ENCODE data around the gene TJP1.

DNA sequence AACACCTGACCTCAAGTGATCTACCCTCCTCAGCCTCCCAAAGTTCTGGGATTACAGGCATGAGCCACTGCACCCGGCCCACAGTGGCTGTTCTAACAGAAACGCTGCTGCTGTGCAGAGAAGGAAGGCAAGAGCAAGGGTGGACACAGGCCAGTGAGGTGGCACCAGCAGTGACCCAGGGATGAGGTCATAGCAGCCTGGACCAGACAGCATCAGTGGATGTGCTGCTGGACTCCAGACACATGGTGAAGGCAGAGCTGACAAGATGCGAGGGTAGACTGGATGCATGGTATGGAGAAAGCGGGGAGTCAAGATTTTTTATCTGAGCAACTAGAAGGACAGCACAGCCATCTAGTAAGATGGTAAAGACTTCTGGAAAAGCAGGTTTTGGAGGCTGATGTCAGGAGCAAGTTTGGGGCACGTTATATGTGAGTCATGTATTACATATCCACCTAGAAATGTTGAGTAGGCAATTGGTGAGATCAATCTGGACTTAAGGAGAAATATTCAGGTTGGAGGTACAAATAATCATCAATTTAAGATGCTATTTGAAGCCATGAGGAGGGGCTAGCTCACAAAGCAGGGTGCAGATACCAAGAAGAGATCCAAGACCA, 22.1 kb upstream of the TJP1 start:
- TF ChIP-seq, protein P1, sequence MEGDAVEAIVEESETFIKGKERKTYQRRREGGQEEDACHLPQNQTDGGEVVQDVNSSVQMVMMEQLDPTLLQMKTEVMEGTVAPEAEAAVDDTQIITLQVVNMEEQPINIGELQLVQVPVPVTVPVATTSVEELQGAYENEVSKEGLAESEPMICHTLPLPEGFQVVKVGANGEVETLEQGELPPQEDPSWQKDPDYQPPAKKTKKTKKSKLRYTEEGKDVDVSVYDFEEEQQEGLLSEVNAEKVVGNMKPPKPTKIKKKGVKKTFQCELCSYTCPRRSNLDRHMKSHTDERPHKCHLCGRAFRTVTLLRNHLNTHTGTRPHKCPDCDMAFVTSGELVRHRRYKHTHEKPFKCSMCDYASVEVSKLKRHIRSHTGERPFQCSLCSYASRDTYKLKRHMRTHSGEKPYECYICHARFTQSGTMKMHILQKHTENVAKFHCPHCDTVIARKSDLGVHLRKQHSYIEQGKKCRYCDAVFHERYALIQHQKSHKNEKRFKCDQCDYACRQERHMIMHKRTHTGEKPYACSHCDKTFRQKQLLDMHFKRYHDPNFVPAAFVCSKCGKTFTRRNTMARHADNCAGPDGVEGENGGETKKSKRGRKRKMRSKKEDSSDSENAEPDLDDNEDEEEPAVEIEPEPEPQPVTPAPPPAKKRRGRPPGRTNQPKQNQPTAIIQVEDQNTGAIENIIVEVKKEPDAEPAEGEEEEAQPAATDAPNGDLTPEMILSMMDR (IDR thresholded peaks at IDR 0.05) = no peak
- TF ChIP-seq POLR2A (IDR thresholded peaks at IDR 0.05) = no peak
